Neural cell (in vitro differentiated cells): ENCODE data around the gene CNIH1.

Source experiments
- POLR2AphosphoS5 ChIP-seq: IDR thresholded peaks from 2 replicates; pipeline ENCODE4 v1.6.1; 2012
- TAF1 ChIP-seq: IDR thresholded peaks from 2 replicates; pipeline ENCODE4 v1.6.1; 2012; ENCODE audit warnings: low read depth
- TF ChIP-seq, protein P1 (sequence below): fragments of 450-650 bp; IDR thresholded peaks from 2 replicates; pipeline ENCODE4 v1.5.1; 2014; ENCODE audit warnings: antibody characterized with exemption, mild to moderate bottlenecking, moderate library complexity; ENCODE audit not compliant: poor library complexity, severe bottlenecking

DNA sequence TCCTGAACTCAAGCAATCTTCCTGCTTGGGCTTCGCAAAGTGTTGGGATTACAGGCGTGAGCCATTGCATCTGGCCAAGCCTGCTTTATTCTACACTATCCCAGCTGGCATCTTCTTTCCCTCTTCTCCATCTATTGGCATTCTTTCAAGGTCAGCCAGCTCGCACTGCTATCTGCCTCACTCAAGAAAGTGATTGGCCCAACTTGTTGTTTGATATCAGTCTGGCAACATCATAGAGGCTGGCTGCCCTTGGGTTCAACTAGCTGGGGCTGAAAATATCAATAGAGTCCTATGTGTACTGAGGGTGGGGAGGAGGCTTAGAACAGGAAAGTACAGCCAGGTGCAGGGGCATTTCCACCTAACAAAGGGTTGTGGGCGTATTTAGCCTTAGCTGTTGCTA, 30.5 kb upstream of the CNIH1 start:
- TF ChIP-seq POLR2AphosphoS5: no peak
- TF ChIP-seq TAF1: no peak
- TF ChIP-seq, protein P1, sequence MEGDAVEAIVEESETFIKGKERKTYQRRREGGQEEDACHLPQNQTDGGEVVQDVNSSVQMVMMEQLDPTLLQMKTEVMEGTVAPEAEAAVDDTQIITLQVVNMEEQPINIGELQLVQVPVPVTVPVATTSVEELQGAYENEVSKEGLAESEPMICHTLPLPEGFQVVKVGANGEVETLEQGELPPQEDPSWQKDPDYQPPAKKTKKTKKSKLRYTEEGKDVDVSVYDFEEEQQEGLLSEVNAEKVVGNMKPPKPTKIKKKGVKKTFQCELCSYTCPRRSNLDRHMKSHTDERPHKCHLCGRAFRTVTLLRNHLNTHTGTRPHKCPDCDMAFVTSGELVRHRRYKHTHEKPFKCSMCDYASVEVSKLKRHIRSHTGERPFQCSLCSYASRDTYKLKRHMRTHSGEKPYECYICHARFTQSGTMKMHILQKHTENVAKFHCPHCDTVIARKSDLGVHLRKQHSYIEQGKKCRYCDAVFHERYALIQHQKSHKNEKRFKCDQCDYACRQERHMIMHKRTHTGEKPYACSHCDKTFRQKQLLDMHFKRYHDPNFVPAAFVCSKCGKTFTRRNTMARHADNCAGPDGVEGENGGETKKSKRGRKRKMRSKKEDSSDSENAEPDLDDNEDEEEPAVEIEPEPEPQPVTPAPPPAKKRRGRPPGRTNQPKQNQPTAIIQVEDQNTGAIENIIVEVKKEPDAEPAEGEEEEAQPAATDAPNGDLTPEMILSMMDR: no peak
